H1 (cell line): ENCODE measurements around the gene EXD1.

Experiments
- CBX5 ChIP-seq: fragments of 300-800, 300-1000 bp; sonication (generic); IDR thresholded peaks from 2 replicates; pipeline ENCODE4 v1.7.1; 2016; ENCODE audit warnings: antibody characterized with exemption, low read length, low read depth
- CHD2 ChIP-seq: IDR thresholded peaks from 2 replicates; pipeline ENCODE4 v1.6.1; 2012; ENCODE audit warnings: low read length, improper control_type of control experiment
- CTCF ChIP-seq, 3 experiments: IDR thresholded peaks; 1 replicate in 2 of 3; 2 replicates in 1 of 3; pipeline versions ENCODE4 v1.5.1 to v1.6.1; 2011; ENCODE audit warnings: low read length in 3 of 3, mild to moderate bottlenecking in 3 of 3, inconsistent platforms in 2 of 3, low read depth in 1 of 3, moderate library complexity in 1 of 3; ENCODE audit not compliant: insufficient read depth in 1 of 3; ENCODE audit errors: control extremely low read depth in 1 of 3
- EP300 ChIP-seq, 2 experiments: IDR thresholded peaks; 1 replicate in 1 of 2; 2 replicates in 1 of 2; pipeline ENCODE4 v1.6.1; 2011 to 2012; ENCODE audit warnings: low read depth in 2 of 2, low read length in 2 of 2, mild to moderate bottlenecking in 2 of 2, borderline replicate concordance in 1 of 2, inconsistent platforms in 1 of 2, moderate library complexity in 1 of 2
- EZH2 ChIP-seq: fragments of 200-600 bp; sonication (generic); IDR thresholded peaks from 2 replicates; pipeline ENCODE4 v1.7.1; 2012; ENCODE audit warnings: low read depth, mild to moderate bottlenecking, moderate library complexity, low read length, inconsistent platforms; ENCODE audit not compliant: severe bottlenecking
- HDAC2 ChIP-seq, 2 experiments: fragments of 300-600 bp in 1 of 2; sonication (generic) in 1 of 2; IDR thresholded peaks; 2 replicates each; pipeline ENCODE4 v1.6.1; 2011 to 2012; ENCODE audit warnings: low read depth in 2 of 2, low read length in 2 of 2, mild to moderate bottlenecking in 2 of 2, moderate library complexity in 2 of 2, borderline replicate concordance in 1 of 2, inconsistent platforms in 1 of 2
- JUND ChIP-seq: IDR thresholded peaks from 2 replicates; pipeline ENCODE4 v1.6.1; 2011; ENCODE audit warnings: mild to moderate bottlenecking, improper control_type of control experiment, low read length
- KDM1A ChIP-seq: fragments of 200-600, 300-600 bp; sonication (generic); IDR thresholded peaks from 2 replicates; pipeline ENCODE4 v1.7.1; 2016; ENCODE audit warnings: mild to moderate bottlenecking, low read length, borderline replicate concordance
- MAFK ChIP-seq: IDR thresholded peaks from 2 replicates; pipeline ENCODE4 v1.6.1; 2012; ENCODE audit warnings: low read depth, mild to moderate bottlenecking, improper control_type of control experiment, low read length
- POLR2A ChIP-seq, 2 experiments: IDR thresholded peaks; 1 replicate in 1 of 2; 2 replicates in 1 of 2; pipeline ENCODE4 v1.6.1; 2011; ENCODE audit warnings: low read depth in 2 of 2, low read length in 2 of 2, mild to moderate bottlenecking in 2 of 2; ENCODE audit errors: control extremely low read depth in 1 of 2
- SUZ12 ChIP-seq: fragments of 200-600 bp; sonication (generic); IDR thresholded peaks from 2 replicates; pipeline ENCODE4 v1.6.1; 2012; ENCODE audit warnings: mild to moderate bottlenecking, inconsistent platforms, low read length, moderate library complexity, mixed read lengths

DNA sequence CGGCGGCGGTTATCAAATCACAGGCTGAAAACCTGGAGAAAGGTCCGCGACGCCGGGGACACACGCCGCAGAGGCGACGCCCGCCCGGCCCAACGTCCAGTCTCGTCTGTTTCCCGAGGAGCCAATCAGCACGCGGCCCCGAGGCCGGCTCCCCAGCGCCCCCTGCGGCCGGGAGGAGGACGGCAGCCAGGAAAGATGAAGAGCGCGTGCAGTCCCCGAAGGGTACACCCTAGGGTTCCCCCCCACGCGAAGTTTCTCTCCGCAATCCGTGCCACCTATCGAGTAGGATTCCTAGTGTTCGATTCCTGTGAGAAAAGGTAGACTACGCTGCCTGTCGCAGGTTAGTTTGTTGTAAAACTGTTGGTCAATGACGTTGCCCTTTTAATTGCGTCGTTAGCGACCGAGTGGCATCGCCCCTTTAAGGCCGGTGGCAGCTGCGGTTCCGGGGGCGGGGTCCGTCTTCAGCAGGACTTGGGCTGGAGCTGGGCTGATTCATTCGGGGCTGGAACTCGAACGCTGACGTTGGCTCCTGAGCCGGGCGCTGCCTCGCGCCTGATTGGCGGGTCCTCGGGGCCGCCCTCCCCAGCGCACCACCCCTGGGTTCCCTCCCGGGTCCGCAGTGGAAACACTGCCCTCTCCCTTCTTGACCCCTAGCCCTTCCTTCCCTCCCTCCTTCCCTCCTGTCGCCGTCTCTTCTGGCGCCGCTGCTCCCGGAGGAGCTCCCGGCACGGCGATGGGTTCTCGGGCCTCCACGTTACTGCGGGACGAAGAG lies at the start of gene EXD1, which contains the start of gene CHP1:
- peak; percentile 78 to 86 (median 81) for TF ChIP-seq CTCF (IDR thresholded peaks at IDR 0.05; ENCODE audit: control extremely low read depth in 1 of 3, insufficient read depth in 1 of 3, low read depth in 1 of 3, low read length in 3 of 3)
- TF ChIP-seq SUZ12, result no peak
- no peak for TF ChIP-seq CBX5
- TF ChIP-seq KDM1A, result peak; percentile 60; the same call in 1 of the 2 replicates
- TF ChIP-seq JUND, result peak; percentile 56
- TF ChIP-seq EP300 (IDR thresholded peaks at IDR 0.05; ENCODE audit: borderline replicate concordance in 1 of 2, low read depth in 2 of 2, low read length in 2 of 2), result 0 out of 3 replicates have a peak, but pooled peaks of 1 of the 2 experiments have one; percentile 55
- no peak; a peak in 1 of 4 replicates for TF ChIP-seq HDAC2 (IDR thresholded peaks at IDR 0.05; ENCODE audit: borderline replicate concordance in 1 of 2, low read depth in 2 of 2, low read length in 2 of 2)
- TF ChIP-seq EZH2, result no peak
- TF ChIP-seq CHD2, result peak; percentile 25; the same call in 1 of the 2 replicates
- no peak for TF ChIP-seq MAFK
- peak in 1 of 2 experiments; percentile 80; a peak in 2 of 3 replicates for TF ChIP-seq POLR2A (IDR thresholded peaks at IDR 0.05; ENCODE audit: control extremely low read depth in 1 of 2, low read depth in 2 of 2, low read length in 2 of 2)
